GM13976 (cell line): ENCODE data around the gene PFKFB3.
"Not testable (repeated sequence)": the region's sequence is repeated elsewhere in the genome, so short reads cannot be mapped to it uniquely, and the experiment has no call there.

Experiments used
- DNase-seq: peaks from one replicate; pipeline ENCODE4 v3.0.0; 2012; ENCODE audit warnings: low spot score
- in situ Hi-C: fragments of 300-500 bp; cut with MboI; formaldehyde crosslinking; loops from one replicate; pipeline ENCODE4 v1.12.0; 2022; ENCODE audit warnings: low sequenced_read_pairs, mixed read lengths, inconsistent platforms; ENCODE audit not compliant: unreplicated experiment
- TF ChIP-seq, protein P1 (sequence below): IDR thresholded peaks from 2 replicates; pipeline ENCODE4 v1.5.1; 2012; ENCODE audit warnings: borderline replicate concordance, mild to moderate bottlenecking; ENCODE audit not compliant: insufficient read depth; ENCODE audit errors: extremely low read depth, missing control alignments, control extremely low read depth

Gene PFKFB3

DNA sequence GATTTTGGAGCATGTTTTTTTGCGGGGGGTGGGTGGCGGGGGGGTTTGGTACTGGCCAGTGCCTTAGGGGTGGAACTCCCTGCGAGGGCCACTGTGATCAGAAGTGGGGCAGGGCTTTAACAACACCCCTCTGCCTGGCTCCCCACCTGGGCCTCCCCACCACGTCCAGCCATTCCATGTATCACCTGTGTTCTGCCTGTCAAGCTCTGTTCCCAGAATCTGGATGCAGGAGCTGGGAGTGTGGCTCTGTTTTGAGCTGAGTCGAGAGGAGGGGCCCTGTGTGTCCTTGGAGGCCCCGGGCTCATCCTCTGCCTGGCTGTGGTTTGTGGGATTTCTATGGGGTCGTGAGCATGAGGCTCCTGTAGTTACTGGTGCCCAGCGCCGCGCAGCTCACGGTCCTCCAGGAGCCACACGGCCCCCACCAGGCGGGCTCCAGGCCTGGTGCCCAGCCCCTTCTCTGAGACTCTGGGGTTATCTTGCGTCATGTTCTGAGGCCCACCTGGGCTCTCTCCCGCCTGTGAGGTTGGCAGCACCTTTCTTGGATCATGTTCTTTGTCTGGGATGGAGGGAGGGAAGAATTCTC is 29.6 kb downstream of the PFKFB3 start:
- peak; percentile 27 for DNase-seq
- TF ChIP-seq, protein P1, sequence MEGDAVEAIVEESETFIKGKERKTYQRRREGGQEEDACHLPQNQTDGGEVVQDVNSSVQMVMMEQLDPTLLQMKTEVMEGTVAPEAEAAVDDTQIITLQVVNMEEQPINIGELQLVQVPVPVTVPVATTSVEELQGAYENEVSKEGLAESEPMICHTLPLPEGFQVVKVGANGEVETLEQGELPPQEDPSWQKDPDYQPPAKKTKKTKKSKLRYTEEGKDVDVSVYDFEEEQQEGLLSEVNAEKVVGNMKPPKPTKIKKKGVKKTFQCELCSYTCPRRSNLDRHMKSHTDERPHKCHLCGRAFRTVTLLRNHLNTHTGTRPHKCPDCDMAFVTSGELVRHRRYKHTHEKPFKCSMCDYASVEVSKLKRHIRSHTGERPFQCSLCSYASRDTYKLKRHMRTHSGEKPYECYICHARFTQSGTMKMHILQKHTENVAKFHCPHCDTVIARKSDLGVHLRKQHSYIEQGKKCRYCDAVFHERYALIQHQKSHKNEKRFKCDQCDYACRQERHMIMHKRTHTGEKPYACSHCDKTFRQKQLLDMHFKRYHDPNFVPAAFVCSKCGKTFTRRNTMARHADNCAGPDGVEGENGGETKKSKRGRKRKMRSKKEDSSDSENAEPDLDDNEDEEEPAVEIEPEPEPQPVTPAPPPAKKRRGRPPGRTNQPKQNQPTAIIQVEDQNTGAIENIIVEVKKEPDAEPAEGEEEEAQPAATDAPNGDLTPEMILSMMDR: no peak
- in situ Hi-C loops: no loop called here

DNA sequence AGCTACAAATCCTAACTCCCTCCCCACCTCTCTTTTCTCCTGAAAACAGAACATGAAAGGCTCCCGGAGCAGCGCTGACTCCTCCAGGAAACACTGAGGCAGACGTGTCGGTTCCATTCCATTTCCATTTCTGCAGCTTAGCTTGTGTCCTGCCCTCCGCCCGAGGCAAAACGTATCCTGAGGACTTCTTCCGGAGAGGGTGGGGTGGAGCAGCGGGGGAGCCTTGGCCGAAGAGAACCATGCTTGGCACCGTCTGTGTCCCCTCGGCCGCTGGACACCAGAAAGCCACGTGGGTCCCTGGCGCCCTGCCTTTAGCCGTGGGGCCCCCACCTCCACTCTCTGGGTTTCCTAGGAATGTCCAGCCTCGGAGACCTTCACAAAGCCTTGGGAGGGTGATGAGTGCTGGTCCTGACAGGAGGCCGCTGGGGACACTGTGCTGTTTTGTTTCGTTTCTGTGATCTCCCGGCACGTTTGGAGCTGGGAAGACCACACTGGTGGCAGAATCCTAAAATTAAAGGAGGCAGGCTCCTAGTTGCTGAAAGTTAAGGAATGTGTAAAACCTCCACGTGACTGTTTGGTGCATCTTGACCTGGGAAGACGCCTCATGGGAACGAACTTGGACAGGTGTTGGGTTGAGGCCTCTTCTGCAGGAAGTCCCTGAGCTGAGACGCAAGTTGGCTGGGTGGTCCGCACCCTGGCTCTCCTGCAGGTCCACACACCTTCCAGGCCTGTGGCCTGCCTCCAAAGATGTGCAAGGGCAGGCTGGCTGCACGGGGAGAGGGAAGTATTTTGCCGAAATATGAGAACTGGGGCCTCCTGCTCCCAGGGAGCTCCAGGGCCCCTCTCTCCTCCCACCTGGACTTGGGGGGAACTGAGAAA is 30.4 kb downstream of the PFKFB3 start:
- in situ Hi-C loops: no loop called here
- no peak for DNase-seq
- TF ChIP-seq, protein P1: no peak

DNA sequence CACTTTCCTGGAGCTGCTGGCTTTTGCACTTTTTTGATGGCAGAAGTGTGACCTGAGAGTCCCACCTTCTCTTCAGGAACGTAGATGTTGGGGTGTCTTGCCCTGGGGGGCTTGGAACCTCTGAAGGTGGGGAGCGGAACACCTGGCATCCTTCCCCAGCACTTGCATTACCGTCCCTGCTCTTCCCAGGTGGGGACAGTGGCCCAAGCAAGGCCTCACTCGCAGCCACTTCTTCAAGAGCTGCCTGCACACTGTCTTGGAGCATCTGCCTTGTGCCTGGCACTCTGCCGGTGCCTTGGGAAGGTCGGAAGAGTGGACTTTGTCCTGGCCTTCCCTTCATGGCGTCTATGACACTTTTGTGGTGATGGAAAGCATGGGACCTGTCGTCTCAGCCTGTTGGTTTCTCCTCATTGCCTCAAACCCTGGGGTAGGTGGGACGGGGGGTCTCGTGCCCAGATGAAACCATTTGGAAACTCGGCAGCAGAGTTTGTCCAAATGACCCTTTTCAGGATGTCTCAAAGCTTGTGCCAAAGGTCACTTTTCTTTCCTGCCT is 31.1 kb downstream of the PFKFB3 start:
- in situ Hi-C loops: no loop called here
- TF ChIP-seq, protein P1: no peak
- DNase-seq: no peak

DNA sequence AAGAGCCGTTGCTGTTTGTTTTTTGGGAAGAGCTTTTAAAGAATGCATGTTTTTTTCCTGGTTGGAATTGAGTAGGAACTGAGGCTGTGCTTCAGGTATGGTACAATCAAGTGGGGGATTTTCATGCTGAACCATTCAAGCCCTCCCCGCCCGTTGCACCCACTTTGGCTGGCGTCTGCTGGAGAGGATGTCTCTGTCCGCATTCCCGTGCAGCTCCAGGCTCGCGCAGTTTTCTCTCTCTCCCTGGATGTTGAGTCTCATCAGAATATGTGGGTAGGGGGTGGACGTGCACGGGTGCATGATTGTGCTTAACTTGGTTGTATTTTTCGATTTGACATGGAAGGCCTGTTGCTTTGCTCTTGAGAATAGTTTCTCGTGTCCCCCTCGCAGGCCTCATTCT is 31.6 kb downstream of the PFKFB3 start:
- no peak for DNase-seq
- in situ Hi-C loops: no loop called here
- TF ChIP-seq, protein P1: no peak

DNA sequence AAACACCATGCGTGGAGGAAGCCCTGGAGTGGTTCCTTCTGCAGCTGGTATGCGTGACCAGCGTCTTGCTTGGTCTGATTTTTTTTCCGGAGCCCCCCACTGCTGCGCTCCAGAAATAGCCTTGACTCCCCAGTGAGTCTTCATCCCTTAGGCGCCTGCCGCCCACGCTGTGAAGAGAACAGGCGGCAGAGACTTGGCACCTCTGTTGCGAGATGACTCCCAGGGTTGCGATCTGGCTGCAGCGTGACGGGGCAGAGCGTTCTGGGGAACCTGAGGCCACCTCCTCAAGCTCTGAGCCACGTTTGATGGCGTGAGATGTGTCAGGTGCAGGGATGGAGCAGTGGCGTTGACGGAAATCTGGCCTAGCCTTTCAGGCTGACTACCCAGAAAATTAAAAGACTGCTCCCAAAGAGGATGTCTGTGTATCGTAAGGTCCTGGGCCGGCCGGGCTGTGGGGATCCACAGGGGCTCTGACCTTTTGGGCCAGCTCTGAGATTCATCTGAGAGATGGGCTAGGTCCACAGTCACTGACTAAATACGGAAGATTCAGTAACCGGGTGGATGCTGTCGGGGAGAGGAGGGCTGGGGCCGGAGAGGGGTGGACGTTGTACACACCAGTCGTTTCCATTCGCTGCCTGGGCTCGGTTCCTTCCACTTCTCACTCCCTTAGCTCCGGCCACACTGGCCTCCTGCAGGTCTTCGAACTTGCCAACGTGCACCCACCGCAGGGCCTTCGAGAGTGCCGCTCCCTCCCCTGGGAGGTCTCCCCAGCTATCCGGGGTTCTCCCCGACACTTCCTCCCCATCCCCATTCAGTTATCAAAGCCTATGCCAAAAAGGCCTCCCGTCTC is 33.8 kb downstream of the PFKFB3 start:
- TF ChIP-seq, protein P1: no peak
- in situ Hi-C loops: no loop called here
- DNase-seq: no peak

DNA sequence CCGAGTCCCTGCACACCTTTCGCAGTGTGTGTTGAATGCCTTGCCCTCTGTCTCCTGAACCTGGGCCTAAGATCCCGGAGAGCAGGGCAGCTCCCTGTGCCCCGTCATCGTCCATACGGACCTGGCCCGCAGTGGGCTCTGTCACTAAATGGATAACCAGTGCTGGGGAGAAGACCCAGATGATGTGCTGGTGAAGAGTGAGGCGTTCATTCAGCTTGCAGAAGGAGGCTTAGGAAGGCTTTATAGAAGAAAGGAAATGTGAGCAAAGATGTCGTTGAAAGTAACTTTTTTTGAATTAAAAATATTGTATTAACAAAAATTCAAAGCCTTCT is 34.4 kb downstream of the PFKFB3 start:
- no peak for DNase-seq
- TF ChIP-seq, protein P1: no peak
- in situ Hi-C loops: no loop called here

DNA sequence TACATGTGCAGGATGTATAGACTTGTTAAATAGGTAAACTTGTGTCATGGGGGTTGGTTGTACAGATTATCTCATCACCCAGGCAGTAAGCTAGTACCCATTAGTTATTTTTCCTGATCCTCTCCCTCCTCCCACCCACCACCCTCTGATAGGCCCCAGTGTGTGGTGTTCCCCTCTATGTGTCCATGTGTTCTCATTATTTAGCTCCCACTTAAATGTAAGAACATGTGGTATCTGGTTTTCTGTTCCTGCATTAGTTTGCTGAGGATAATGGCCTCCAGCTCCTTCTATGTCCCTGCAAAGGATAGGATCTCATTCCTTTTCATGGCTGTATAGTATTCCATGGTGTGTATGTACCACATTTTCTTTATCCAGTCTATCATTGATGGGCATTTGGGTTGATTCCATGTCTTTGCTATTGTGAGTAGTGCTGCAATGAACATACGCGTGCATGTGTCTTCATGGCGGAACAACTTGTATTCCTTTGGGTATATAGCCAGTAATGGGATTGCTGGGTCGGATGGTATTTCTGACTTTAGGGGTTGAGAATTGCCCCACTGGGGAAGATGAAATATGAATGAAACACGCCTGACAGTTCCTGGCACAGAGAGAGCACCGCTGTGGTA is 36.0 kb downstream of the PFKFB3 start:
- in situ Hi-C loops: not testable (repeated sequence)

More for the DNA sequence above, 36.0 kb downstream of the PFKFB3 start:
- DNase-seq: not testable (repeated sequence)
